Effector CD4-positive, alpha-beta T cell (primary cell): Measurements from ENCODE around the gene KRTAP5-5.
"Not testable (repeated sequence)": the region's sequence is repeated elsewhere in the genome, so short reads cannot be mapped to it uniquely, and the experiment has no call there.

ENCODE experiments used
- DNase-seq: peaks from one replicate; pipeline ENCODE4 v3.0.0-alpha.2; 2020

Gene KRTAP5-5

GRCh38 chr11:1660111-1660867 lies 30.7 kb downstream of the KRTAP5-5 start:
- no peak for DNase-seq

GRCh38 chr11:1661454-1662269 lies 32.1 kb downstream of the KRTAP5-5 start:
- not testable (repeated sequence) for DNase-seq

- not testable (repeated sequence) for DNase-seq
These were observed 33.2 kb downstream of the KRTAP5-5 start for GRCh38 chr11:1662699-1663283.

GRCh38 chr11:1665313-1665712 lies 35.7 kb downstream of the KRTAP5-5 start:
- DNase-seq = no peak

- DNase-seq = no peak
These were observed 37.7 kb downstream of the KRTAP5-5 start for GRCh38 chr11:1667121-1667850.

- DNase-seq = no peak
These were observed 38.3 kb downstream of the KRTAP5-5 start for GRCh38 chr11:1667906-1668305.

GRCh38 chr11:1668911-1669473 lies 39.4 kb downstream of the KRTAP5-5 start:
- no peak for DNase-seq

GRCh38 chr11:1669546-1670218 lies 40.1 kb downstream of the KRTAP5-5 start:
- DNase-seq = no peak

GRCh38 chr11:1670457-1670856 lies 40.9 kb downstream of the KRTAP5-5 start:
- DNase-seq = not testable (repeated sequence)

- DNase-seq = no peak
These were observed 41.4 kb downstream of the KRTAP5-5 start for GRCh38 chr11:1670905-1671371.

- no peak for DNase-seq
These were observed 42.1 kb downstream of the KRTAP5-5 start for GRCh38 chr11:1671658-1672057.

GRCh38 chr11:1672613-1673350 lies 43.2 kb downstream of the KRTAP5-5 start:
- no peak for DNase-seq

GRCh38 chr11:1673446-1674172 lies 44.0 kb downstream of the KRTAP5-5 start:
- DNase-seq = no peak

- no peak for DNase-seq
These were observed 44.9 kb downstream of the KRTAP5-5 start for GRCh38 chr11:1674173-1675131.

GRCh38 chr11:1675536-1676228 lies 46.1 kb downstream of the KRTAP5-5 start:
- no peak for DNase-seq

- no peak for DNase-seq
These were observed 46.7 kb downstream of the KRTAP5-5 start for GRCh38 chr11:1676229-1676740.

- no peak for DNase-seq
These were observed 50.3 kb downstream of the KRTAP5-5 start for GRCh38 chr11:1679881-1680280.
